IMR-90 (cell line): ENCODE measurements around the gene IRAK2.

Experiments used
- BHLHE40 ChIP-seq: fragments of 150-350 bp; IDR thresholded peaks from 2 replicates; pipeline ENCODE4 v1.6.1; 2016; ENCODE audit warnings: mild to moderate bottlenecking, low read depth, low read length
- CEBPB ChIP-seq: IDR thresholded peaks from 2 replicates; pipeline ENCODE4 v1.6.1; 2012; ENCODE audit warnings: low read depth, low read length, improper control_type of control experiment
- FOS ChIP-seq: fragments of 150-350 bp; IDR thresholded peaks from 2 replicates; pipeline ENCODE4 v1.6.1; 2016; ENCODE audit warnings: low read depth, low read length
- MAFK ChIP-seq: IDR thresholded peaks from 2 replicates; pipeline ENCODE4 v1.6.1; 2012; ENCODE audit warnings: low read depth, low read length, improper control_type of control experiment
- MAZ ChIP-seq: IDR thresholded peaks from 2 replicates; pipeline ENCODE4 v1.6.1; 2012; ENCODE audit warnings: low read depth, mild to moderate bottlenecking, low read length, improper control_type of control experiment, moderate library complexity, borderline replicate concordance
- NFE2L2 ChIP-seq: fragments of 150-350 bp; IDR thresholded peaks from 2 replicates; pipeline ENCODE4 v1.6.1; 2016; ENCODE audit warnings: low read depth, mild to moderate bottlenecking, low read length
- POLR2A ChIP-seq: IDR thresholded peaks from 2 replicates; pipeline ENCODE4 v1.6.1; 2012; ENCODE audit warnings: mild to moderate bottlenecking, low read depth, low read length
- RAD21 ChIP-seq: IDR thresholded peaks from 2 replicates; pipeline ENCODE4 v1.6.1; 2012; ENCODE audit warnings: low read length, improper control_type of control experiment
- RCOR1 ChIP-seq: IDR thresholded peaks from 2 replicates; pipeline ENCODE4 v1.6.1; 2012; ENCODE audit warnings: mild to moderate bottlenecking, low read length, improper control_type of control experiment; ENCODE audit not compliant: insufficient replicate concordance
- RFX5 ChIP-seq: IDR thresholded peaks from 2 replicates; pipeline ENCODE4 v1.8.0; 2012; ENCODE audit warnings: low read depth, mild to moderate bottlenecking, low read length, moderate library complexity
- SMC3 ChIP-seq: fragments of 150-350 bp; IDR thresholded peaks from 2 replicates; pipeline ENCODE4 v1.6.1; 2016; ENCODE audit warnings: low read depth, mild to moderate bottlenecking, antibody characterized with exemption, low read length, moderate library complexity
- TF ChIP-seq, protein P1 (sequence below): conservative IDR thresholded peaks from 2 replicates; pipeline ENCODE4 v1.5.1; 2012; ENCODE audit warnings: mild to moderate bottlenecking, low read depth, low read length, improper control_type of control experiment
- TF ChIP-seq, protein P2 (sequence below): fragments of 150-350 bp; IDR thresholded peaks from 2 replicates; pipeline ENCODE4 v1.6.1; 2017; ENCODE audit warnings: mild to moderate bottlenecking, antibody characterized with exemption, low read length, low read depth
- TF ChIP-seq, protein P3 (sequence below): fragments of 150-350 bp; IDR thresholded peaks from 2 replicates; pipeline ENCODE4 v1.6.1; 2016; ENCODE audit warnings: low read depth, mild to moderate bottlenecking, low read length, moderate library complexity, borderline replicate concordance

DNA sequence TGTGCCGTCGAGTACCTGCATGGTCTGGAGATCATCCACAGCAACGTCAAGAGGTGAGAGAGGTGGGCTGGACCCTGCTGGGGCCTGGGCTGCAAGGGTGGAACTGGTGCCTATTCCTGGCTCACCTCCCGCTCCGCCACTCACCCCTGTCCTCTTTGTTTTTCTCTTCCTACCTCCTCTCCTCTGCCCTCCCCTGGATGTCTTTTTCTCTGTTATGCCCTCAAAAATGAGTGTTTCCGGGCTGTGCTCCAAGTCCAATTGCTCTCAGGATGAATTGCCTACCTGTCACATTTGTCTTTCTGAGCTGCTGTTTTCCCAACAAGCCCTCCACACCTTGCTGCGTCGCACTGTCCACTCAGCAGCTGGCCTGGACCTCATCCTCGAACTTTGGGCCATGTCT, 55.0 kb downstream of the IRAK2 start:
- TF ChIP-seq SMC3 (no peak), POLR2A (no peak), RFX5 (no peak), MAZ (no peak), NFE2L2 (no peak), FOS (no peak), MAFK (no peak), RCOR1 (no peak), RAD21 (no peak), CEBPB (no peak), BHLHE40 (no peak)
- TF ChIP-seq, protein P1, sequence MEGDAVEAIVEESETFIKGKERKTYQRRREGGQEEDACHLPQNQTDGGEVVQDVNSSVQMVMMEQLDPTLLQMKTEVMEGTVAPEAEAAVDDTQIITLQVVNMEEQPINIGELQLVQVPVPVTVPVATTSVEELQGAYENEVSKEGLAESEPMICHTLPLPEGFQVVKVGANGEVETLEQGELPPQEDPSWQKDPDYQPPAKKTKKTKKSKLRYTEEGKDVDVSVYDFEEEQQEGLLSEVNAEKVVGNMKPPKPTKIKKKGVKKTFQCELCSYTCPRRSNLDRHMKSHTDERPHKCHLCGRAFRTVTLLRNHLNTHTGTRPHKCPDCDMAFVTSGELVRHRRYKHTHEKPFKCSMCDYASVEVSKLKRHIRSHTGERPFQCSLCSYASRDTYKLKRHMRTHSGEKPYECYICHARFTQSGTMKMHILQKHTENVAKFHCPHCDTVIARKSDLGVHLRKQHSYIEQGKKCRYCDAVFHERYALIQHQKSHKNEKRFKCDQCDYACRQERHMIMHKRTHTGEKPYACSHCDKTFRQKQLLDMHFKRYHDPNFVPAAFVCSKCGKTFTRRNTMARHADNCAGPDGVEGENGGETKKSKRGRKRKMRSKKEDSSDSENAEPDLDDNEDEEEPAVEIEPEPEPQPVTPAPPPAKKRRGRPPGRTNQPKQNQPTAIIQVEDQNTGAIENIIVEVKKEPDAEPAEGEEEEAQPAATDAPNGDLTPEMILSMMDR, result no peak
- TF ChIP-seq, protein P2, sequence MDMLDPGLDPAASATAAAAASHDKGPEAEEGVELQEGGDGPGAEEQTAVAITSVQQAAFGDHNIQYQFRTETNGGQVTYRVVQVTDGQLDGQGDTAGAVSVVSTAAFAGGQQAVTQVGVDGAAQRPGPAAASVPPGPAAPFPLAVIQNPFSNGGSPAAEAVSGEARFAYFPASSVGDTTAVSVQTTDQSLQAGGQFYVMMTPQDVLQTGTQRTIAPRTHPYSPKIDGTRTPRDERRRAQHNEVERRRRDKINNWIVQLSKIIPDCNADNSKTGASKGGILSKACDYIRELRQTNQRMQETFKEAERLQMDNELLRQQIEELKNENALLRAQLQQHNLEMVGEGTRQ, result no peak
- TF ChIP-seq, protein P3, sequence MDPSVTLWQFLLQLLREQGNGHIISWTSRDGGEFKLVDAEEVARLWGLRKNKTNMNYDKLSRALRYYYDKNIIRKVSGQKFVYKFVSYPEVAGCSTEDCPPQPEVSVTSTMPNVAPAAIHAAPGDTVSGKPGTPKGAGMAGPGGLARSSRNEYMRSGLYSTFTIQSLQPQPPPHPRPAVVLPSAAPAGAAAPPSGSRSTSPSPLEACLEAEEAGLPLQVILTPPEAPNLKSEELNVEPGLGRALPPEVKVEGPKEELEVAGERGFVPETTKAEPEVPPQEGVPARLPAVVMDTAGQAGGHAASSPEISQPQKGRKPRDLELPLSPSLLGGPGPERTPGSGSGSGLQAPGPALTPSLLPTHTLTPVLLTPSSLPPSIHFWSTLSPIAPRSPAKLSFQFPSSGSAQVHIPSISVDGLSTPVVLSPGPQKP, result no peak
